ENCODE data around the gene WDFY3.
"Not testable (repeated sequence)": the region's sequence is repeated elsewhere in the genome, so short reads cannot be mapped to it uniquely, and the experiment has no call there.

Gene WDFY3

GRCh38 chr4:84666439-84666838, 300.1 kb downstream of the WDFY3 start:
- DNase-seq: peak; percentile 28

GRCh38 chr4:84664767-84665166, 301.7 kb downstream of the WDFY3 start:
- not testable (repeated sequence) for DNase-seq

DNA sequence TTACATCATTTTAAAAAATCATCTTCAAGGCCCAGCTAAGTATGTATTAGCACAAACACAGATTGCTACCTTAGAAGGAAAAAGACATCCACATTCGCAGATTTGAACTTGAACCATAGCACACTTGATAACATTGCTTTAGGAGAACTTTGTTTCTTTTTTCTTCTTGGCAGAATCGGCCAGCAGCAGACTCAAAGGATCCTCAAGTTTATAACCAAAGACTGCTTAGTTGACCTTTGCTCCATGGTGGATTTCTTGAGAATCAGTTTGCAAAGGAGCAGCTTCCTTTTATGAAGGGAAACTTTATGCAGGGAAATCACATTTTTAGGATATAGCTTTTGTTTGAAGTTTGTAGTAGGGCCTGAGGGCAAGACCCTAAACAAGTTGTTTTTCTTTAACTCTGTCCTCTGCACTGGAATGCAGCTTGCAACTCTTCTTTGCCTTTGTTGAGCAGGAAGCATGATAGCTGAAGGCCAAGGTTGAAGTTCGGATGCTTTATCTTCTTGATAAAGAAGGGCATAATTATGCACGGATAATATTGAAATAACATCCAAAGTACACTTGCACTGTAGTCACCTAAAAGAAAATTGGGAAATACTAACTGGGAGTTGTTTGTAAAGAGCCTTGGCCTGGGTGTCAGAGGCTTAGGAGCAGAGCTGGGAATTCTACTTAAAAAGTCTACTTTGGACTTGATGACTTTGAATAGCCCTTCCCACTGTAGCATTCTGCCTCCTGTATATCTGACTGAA, 305.1 kb downstream of the WDFY3 start:
- DNase-seq: no peak

DNA sequence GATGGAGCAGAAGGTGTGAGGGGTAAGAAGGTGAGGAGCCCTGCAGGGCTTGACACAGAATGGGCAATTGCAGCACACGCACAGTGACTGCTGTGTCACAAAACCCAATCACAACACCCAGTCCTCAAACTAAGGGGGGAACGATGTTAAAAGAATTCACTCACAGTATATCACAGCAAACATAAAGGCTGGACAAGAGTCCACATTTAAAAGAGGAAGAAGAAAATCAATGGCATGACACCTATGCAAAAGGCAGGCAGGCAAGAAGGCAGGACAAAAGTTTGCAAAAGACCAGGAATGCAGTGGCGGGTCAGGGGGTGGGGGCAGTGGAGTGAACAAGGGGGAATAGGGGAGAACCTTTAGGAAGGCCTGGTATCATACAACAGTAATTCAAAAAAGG, 305.9 kb downstream of the WDFY3 start:
- no peak for DNase-seq

DNA sequence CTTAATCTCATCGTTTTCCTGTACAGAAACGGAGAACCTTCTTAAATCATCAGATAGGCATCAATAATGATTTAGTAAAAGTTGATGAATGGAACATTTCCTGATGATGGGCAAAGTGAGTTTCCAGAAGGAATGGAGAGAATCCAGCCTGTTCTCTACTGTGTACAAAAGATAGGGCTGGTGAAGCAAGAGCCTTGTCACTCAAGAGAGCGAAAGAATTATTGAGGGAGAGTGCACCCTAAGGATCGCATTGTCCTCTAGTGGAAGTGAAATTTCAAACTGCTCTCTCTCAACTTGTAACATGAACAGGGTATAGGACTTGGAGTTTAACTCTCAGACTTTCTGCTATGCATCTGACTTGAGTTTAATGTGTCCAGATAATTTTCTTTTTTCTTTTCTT, 314.0 kb downstream of the WDFY3 start:
- no peak for DNase-seq

DNA sequence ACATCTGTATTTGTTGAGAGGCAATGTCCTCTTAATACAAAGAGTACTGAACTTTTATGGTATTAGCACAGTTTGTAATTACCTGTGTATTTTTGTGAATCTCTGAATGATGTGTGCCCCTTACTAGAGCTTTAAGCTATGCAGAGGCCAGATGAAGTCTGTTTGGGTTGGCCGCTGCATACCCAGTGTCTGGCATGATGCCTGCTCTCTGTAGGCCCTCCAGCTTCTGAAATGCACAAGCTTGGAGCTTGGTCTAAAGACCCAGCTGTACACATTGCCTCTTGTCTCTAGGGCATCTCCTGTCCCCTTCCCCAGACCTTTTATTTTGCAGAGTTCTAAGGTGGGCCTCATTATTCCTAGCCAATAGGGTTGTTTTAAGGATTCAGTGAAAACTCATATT, 315.0 kb downstream of the WDFY3 start:
- no peak for DNase-seq

DNA sequence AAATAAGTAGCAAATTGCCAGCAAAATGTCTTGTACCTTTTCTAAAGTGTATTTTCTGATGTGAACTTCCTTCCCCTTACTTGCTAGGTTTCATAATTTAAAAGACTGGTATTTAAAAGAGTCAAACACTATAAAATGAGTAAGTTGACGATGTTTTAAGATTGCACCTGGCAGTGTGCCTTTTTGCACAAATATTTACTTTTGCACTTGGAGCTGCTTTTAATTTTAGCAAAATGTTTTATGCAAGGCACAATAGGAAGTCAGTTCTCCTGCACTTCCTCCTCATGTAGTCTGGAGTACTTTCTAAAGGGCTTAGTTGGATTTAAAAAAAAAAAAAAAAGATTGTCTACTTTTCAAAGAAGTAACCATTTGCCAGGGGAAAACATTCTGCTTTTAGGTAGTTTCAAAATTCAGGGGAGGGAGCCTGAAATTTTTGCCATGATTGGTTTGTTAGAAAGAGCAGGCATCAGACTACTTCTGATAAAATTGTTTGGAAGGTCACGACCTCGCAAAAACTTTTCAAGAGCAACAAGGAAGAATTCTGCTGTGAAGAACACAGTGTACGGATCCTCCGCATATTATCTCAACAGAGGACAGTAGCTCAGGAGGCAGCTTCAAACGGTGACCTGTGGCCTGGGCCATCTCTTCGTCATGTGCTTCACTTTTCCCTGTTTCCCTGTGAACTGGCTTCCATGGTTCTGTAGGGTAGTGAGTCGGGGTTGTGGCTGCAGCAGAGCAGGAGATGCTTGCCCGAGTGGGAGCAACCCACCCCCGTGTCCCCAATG, 317.4 kb downstream of the WDFY3 start:
- no peak for DNase-seq

DNA sequence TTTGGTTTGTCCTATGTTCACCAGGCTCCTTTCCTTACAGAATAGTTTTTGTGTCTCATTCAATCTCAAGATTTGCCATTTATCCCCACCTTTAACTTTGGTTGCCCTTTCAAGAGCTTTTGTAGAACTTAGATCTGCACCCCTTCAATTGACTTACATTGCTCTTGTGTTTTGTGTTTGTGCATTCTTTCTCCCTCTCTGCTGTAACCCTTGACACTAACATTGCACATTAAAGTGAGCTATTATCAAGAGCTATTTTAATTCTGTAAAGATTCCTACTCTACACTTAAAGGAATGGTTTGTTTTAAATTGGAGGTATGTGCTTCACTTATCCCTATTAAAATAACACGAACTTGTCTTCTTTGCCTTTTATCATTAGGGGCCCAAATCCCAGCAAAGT, 318.3 kb downstream of the WDFY3 start:
- DNase-seq: no peak

DNA sequence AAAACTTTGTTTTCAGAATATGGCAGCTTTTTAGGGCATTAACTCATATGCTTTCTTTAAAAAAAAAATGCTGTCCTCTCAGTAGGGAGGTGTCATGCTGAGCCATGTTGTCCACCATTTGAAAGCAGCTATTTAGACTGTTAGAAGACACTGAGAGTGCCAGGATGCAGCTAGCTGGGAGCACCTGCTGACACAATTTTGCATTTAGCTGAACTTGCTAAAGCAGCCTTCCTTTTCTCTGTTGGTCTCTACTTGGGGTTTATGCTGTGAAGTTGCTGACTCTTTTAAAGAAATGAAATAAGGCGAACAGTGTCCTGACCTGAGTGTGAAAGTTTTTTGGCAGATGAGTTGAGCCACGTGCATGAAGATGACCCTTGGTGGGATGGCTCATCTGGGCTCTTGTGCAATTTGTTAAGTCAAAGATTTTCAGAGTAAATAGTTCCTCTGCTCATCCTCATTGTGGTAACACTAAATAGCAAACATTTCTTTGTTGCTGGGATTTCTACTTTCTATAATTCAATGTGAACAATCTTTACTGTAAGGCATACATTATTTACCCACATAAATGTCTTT, 319.1 kb downstream of the WDFY3 start:
- no peak for DNase-seq

- DNase-seq: no peak
These were observed 322.4 kb downstream of the WDFY3 start for GRCh38 chr4:84644087-84644486.

- no peak for DNase-seq
These were observed 327.3 kb downstream of the WDFY3 start for GRCh38 chr4:84639145-84639544.

DNA sequence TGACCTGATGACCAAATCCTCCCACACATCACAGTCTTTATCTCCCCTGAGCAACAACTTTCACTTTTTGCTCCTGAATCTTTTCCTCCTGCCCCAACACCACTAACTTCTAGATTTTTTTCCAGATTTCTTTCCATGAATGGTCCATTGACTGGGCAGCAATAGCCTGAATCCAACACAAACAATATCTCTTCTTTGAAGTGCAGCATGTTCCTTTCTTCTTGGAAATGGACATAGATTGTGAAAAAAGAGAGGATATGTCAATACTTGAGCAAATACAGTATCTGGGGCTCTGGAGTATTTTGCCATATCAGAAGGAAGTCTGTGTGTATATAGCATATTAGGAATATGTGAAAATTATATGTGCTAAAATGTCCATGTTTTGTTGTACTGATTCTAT, 328.4 kb downstream of the WDFY3 start:
- peak; percentile 19 for DNase-seq

DNA sequence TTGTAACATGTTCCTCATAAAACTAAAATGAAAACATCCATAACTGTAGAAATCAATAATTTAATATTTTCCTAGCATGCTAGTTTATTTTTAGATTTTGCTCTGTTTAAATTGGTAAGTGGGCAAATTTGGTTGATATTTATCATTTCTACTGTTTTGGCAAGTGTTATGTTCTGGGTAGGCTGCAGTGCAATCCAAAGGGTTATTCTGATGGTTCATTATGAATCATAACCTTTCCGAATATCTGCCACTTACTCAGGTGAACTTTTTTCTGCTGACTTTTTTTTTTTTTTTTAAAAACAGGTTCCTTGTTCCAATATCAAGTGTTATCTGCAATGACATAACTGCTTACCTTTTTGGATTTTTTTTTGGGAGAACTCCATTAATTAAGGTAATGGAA, 331.5 kb downstream of the WDFY3 start:
- DNase-seq: no peak

DNA sequence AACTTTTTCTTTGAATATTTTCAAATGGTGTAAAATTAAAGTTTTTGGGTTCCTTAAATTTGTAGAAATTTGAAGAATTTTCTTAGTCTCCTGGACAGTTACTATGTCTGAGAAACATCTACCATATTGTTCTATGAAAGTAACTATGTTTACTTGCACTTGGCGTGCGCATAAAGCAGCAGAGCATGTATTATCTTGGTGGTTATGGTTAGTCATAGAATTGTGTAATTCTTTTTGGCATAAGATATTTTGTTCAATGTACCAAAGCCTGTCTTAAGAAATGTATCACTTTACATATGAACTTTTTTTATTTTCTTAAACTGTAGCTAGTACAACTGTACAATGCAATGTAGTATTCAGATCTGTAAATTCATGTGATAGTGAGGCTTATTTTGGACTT, 334.4 kb downstream of the WDFY3 start:
- DNase-seq: no peak

DNA sequence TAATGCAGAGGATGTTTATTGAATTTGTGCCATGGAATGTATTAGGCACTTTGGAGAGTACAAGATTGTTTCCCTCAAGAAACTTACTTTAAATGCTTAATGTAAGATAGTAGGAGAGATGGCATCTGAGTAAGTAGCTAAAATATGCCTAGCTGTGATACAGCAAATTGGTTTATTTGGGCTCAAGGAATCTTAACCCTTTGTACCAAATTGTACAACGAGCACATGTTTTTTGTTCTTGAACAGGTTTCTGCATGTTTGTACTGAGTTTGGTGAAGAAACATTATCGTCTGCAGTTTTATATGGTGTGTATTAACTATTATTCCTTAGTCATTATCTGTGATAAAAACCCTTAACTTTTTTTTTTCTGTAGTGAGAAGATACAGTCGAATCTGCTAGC, 334.9 kb downstream of the WDFY3 start:
- DNase-seq: no peak

DNA sequence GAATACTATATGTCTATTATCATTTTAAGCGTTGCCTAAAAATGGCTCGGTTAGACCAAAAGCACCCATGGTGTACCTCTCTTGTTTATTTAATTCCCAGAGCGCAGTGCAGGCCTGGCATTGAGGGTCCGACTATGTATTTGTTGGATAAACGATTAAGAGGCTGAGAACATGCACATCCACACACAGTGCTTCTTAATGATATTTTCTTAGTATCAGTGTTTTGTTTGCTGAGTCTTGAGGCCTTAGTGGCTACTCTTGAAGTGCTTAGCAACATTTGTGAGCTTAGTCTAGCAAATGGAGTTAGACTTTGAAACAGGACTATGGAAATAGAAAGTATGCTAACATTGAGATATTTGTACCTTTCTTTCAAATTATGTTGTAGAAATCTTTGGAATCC, 339.8 kb downstream of the WDFY3 start:
- DNase-seq: no peak

DNA sequence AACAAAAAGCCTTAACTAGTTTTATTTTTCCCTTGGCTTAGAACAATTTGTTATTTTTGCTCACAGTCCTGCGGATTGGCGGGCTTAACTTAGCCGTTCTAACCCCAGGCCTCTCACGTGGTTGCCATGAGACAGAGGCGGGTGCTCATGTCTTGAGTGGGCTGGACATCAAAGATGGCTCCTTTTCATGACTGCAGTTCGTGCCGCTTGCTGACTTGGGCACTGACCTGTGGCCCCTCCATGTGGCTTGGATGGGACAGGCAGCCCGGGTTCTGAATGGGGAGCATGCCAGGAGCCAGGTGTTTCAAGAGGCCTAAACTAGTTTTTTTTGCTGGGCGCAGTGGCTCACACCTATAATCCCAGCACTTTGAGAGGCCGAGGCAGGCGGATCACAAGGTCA, 342.8 kb downstream of the WDFY3 start:
- no peak for DNase-seq

DNA sequence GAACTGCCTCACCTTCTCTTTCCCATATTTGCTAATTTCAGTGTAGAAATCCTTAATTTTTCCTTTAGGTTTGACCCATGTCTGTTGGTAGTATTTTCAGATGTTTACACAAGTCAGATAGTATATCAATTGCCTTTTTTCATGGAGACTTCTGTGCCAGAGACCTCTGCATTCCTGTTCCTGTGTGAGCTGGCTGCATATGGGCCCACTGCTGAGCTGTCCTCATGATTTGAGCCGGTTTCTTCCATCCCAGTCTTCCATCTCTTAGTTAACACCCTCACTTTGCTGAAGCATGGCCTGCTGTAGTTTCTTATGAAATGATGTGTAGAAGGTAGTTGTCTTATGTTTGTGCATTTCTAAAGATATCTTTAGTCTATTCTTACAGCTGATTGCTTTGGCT, 343.5 kb downstream of the WDFY3 start:
- DNase-seq: no peak
